K562 (cell line): ENCODE data around the gene TRPM4. TPM values are rescaled to one million over a fixed set of nuclear protein-coding genes. Genes with fewer than 3 reads are reported as not detected.

Source experiments
- CUX1 ChIP-seq: fragments of 200-800 bp; sonication (Bioruptor generic); IDR thresholded peaks from 2 replicates; pipeline ENCODE4 v1.6.1; 2016; ENCODE audit warnings: missing genetic modification characterization, missing compliant biosample characterization
- DEAF1 ChIP-seq: fragments of 450-650 bp; formaldehyde crosslinking; IDR thresholded peaks from 2 replicates; pipeline ENCODE4 v1.4.0; 2020; ENCODE audit warnings: mild to moderate bottlenecking, moderate library complexity
- E2F6 ChIP-seq, 2 experiments: IDR thresholded peaks; 2 replicates each; pipeline ENCODE4 v1.6.1; 2011; ENCODE audit warnings: borderline replicate concordance in 1 of 2, control low read depth in 1 of 2, low read depth in 1 of 2, low read length in 1 of 2, mild to moderate bottlenecking in 1 of 2, mixed read lengths in 1 of 2, moderate library complexity in 1 of 2; ENCODE audit not compliant: insufficient read depth in 1 of 2, insufficient read length in 1 of 2, poor library complexity in 1 of 2, severe bottlenecking in 1 of 2; ENCODE audit errors: extremely low read depth in 1 of 2
- HMGN3 ChIP-seq: IDR thresholded peaks from 2 replicates; pipeline ENCODE4 v1.6.1; 2011; ENCODE audit warnings: borderline replicate concordance, low read depth, mild to moderate bottlenecking, mixed read lengths, low read length; ENCODE audit not compliant: insufficient read length; ENCODE audit errors: extremely low read depth
- ID3 ChIP-seq, 2 experiments: fragments of 250-450 bp in 1 of 2; fragments of 450-650 bp in 1 of 2; sonication (Bioruptor Pico) in 1 of 2; IDR thresholded peaks; 2 replicates each; pipeline versions ENCODE4 v1.6.1 to v1.8.0; 2016 to 2021; ENCODE audit warnings: mild to moderate bottlenecking in 2 of 2, moderate library complexity in 2 of 2, missing compliant biosample characterization in 1 of 2, missing genetic modification characterization in 1 of 2
- L3MBTL2 ChIP-seq: fragments of 450-650 bp; IDR thresholded peaks from 2 replicates; pipeline ENCODE4 v1.6.1; 2016; ENCODE audit warnings: mild to moderate bottlenecking, moderate library complexity
- MNT ChIP-seq, 2 experiments: fragments of 450-650 bp; conservative IDR thresholded peaks; 2 replicates each; pipeline ENCODE4 v1.6.1; 2017; ENCODE audit warnings: mild to moderate bottlenecking in 2 of 2, moderate library complexity in 2 of 2
- PTTG1 ChIP-seq: fragments of 450-650 bp; IDR thresholded peaks from 2 replicates; pipeline ENCODE4 v1.6.1; 2016; ENCODE audit warnings: low read depth, mild to moderate bottlenecking, missing genetic modification characterization, missing compliant biosample characterization
- THRAP3 ChIP-seq: fragments of 450-650 bp; IDR thresholded peaks from 2 replicates; pipeline ENCODE4 v1.6.1; 2016; ENCODE audit warnings: mild to moderate bottlenecking, inconsistent platforms, borderline replicate concordance
- ZNF12 ChIP-seq: sonication (generic); formaldehyde crosslinking; IDR thresholded peaks from 2 replicates; pipeline ENCODE4 v1.4.0; 2020; ENCODE audit warnings: mild to moderate bottlenecking, missing genetic modification reagents
- ZZZ3 ChIP-seq: fragments of 450-650 bp; IDR thresholded peaks from 2 replicates; pipeline ENCODE4 v1.6.1; 2016; ENCODE audit warnings: antibody characterized with exemption, mild to moderate bottlenecking, moderate library complexity
- polyA plus RNA-seq, 8 experiments: library from polyadenylated mRNA; depleted of rRNA in 4 of 8; stranded (reverse) in 5 of 8; unstranded in 3 of 8; fragments of >200 nt; fragmentation: Nextera tagmentation in 2 of 8; fragmentation: Illumina TruSeq in 1 of 8; extraction: Ambion mirVana in 2 of 8; extraction: Trizol in 1 of 8; gene quantifications; 2 replicates each; pipeline versions ENCODE4 v1.2.1 to v1.2.3, GENCODE V29; 2011 to 2014; ENCODE audit warnings: inconsistent platforms in 1 of 8, missing spikeins in 1 of 8
- total RNA-seq, 7 experiments: library from RNA; depleted of rRNA in 6 of 7; stranded (reverse); fragments of >200 nt in 6 of 7; fragmentation: Illumina TruSeq in 2 of 7; extraction: Trizol in 2 of 7; gene quantifications; 2 replicates each; pipeline versions ENCODE4 v1.2.1 to v1.2.3, GENCODE V29; 2011 to 2021; ENCODE audit warnings: low replicate concordance in 1 of 7

The TRPM4 gene
- total and polyA plus RNA-seq, 9 of the 15 experiments (the other 6 are each of a cell fraction or from before 2014, with no cell fraction given) = 6.5 to 45.4 (median 15.2) TPM

- no peak for TF ChIP-seq CUX1 (CRISPR knock-in tag)
- TF ChIP-seq HMGN3 = peak; percentile 70
- TF ChIP-seq L3MBTL2 = peak; percentile 83
- no peak for TF ChIP-seq ZNF12 (CRISPR knock-in tag)
- TF ChIP-seq MNT (conservative IDR thresholded peaks at IDR 0.05) = peak; percentile 41 to 82; a peak in 3 of 4 replicates
- TF ChIP-seq PTTG1 = no peak
- no peak for TF ChIP-seq THRAP3
- TF ChIP-seq DEAF1 = no peak
- TF ChIP-seq E2F6 (IDR thresholded peaks at IDR 0.05; ENCODE audit: borderline replicate concordance in 1 of 2, extremely low read depth in 1 of 2, insufficient read depth in 1 of 2, insufficient read length in 1 of 2, low read depth in 1 of 2, low read length in 1 of 2, poor library complexity in 1 of 2, severe bottlenecking in 1 of 2) = peak in 1 of 2 experiments; percentile 60
- TF ChIP-seq ID3 (CRISPR knock-in tag; IDR thresholded peaks at IDR 0.05) = no peak
- TF ChIP-seq ID3 (tag; IDR thresholded peaks at IDR 0.05) = no peak
- no peak for TF ChIP-seq ZZZ3
These were observed 37.9 kb upstream of the TRPM4 start, which contains the start of gene PPFIA3 (continued) for GRCh38 chr19:49119411-49120324.
